DMS153 (cell line): ENCODE data around the gene CASP10.
"Not testable (repeated sequence)": the region's sequence is repeated elsewhere in the genome, so short reads cannot be mapped to it uniquely, and the experiment has no call there.

ENCODE experiments used
- DNase-seq: peaks from one replicate; lab custom pipeline; 2025; lab: John Stamatoyannopoulos, UW

The CASP10 gene, protein sequence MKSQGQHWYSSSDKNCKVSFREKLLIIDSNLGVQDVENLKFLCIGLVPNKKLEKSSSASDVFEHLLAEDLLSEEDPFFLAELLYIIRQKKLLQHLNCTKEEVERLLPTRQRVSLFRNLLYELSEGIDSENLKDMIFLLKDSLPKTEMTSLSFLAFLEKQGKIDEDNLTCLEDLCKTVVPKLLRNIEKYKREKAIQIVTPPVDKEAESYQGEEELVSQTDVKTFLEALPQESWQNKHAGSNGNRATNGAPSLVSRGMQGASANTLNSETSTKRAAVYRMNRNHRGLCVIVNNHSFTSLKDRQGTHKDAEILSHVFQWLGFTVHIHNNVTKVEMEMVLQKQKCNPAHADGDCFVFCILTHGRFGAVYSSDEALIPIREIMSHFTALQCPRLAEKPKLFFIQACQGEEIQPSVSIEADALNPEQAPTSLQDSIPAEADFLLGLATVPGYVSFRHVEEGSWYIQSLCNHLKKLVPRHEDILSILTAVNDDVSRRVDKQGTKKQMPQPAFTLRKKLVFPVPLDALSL

DNA sequence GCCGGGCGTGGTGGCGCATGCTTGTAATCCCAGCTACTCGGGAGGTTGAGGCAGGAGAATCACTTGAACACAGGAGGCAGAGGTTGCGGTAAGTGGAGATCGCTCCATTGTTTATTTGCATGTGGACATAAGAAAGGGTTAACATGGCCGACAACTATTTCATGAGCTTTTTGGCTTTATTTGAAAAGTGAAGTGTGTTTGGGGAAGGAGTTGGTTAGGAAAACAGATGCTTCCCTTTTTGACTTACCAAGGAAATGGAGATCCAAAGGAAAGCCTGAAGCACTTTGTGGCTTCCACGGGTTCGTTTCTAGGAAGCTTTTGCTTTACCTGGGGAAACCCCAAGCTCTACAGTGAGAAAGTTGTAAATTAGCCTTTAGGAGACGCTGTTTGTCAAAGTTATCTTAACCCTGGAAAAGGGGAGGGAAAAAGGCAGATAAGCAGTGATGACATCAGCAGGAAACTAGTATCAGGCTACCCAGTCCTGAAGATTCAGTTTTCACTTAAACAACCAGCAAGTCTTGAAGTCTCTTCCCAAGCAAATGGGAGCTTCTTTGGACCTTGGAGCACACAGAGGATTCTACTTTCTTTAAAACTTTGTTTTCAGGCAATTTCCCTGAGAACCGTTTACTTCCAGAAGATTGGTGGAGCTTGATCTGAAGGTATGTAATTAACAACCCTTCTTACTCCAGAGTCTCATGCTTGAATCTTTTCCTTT lies at the start of gene CASP10:
CASP10 (plus strand) TSS at position 492 of the 715 bp plus-strand sequence. CDS start 2,637 bp downstream, outside the sequence.
- DNase-seq = no peak

DNA sequence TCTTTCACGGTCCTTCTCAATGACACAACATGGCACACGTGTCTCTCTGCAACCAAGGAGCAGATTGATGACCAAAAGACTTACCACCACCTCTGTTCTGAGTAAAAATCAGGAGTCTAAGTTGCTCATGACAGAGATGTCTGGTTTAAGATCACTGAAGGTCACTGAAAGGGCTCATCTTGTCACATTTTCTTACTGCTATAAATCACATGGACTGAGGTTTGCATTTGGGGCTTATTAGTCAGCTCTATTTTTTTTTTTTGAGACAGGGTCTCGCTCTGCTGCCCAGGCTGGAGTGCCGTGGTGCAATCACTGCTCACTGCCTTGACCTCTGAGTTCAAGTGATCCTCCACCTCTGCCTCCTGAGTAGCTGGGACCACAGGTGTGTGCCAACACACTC lies 47.6 kb upstream of the CASP10 start:
- DNase-seq = no peak

- no peak for DNase-seq
Observed at GRCh38 chr2:201136889-201137321, 46.0 kb upstream of the CASP10 start.

DNA sequence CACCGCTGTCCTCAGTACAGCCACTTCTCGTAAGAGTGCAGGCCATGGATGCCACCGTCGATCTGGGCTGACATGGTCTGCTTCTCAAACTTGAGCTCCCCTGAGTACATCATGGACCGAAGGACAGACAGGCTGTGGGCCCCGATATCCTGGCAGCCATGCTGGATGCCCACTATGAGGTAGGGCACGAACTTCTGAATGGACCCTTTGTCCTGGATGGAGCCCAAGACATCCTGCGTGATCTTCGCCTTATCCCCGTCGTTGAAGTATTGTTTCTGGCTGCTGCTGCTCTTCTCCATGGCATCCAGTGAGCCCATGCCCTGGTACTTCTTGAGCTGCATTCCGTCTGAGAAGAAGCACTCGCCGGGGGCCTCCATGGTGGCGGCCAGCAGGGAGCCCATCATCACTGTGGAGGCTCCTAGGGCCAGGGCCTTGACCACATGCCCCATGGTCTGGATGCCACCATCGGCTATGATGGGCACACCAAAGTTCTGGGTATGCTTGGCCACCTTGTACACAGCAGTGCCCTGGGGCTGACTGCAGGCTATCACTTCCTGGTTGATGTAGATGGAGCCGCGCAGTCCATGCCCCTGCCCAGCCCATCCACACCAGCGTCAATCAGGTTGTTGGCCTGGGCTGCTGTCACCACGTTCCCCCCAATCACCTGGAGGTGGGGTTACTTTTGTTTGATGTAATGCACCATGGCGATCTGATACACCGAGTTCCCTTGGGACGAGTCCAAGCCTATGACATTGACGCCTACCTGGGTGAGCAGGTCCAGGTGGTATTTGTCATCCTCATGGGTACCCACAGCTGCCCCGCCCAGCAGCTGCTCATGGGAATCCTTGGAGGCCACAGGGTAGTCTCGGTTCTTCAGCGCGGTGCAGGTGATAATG lies 45.2 kb upstream of the CASP10 start:
- no peak for DNase-seq

- DNase-seq = no peak
Observed at GRCh38 chr2:201138401-201138970, 44.5 kb upstream of the CASP10 start.

- DNase-seq = not testable (repeated sequence)
Observed at GRCh38 chr2:201138986-201139781, 43.8 kb upstream of the CASP10 start.

DNA sequence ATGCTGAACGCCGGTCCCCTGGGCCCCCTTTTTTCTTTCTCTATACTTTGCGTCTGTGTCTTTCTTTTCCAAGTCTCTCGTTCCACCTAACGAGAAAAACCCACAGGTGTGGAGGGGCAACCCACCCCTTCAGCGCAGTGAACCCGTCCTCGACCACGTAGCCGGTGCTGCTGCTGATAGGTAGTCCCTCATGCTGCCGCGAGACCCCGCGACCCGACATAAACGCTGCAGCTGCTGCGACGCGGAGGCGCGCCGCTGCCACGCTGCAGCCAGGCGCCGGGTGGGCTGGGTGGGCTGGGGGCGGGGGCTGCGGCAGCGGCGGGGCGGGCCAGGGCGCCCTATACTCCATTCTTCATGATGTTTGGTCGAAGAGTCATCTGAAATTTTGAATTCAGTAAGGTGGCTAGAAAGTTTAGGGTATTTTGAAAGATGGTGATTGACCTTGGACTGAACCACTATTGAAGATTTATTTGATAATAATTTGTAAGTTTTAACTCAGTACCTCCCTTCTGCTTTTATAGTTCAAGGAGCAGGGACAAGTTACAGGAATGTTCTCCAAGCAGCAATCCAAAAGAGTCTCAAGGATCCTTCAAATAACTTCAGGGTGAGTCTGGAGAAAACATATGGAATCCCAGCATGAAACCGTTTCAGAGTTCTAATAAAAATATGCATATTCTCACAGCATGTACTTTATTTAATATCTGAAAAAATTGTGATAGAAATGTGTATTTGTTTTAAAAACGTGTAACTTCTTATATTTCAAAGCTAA lies 42.9 kb upstream of the CASP10 start:
- DNase-seq = no peak

- DNase-seq = no peak
Observed at GRCh38 chr2:201144101-201145051, 38.6 kb upstream of the CASP10 start.

GRCh38 chr2:201148434-201148990 lies 34.4 kb upstream of the CASP10 start:
- DNase-seq = no peak

GRCh38 chr2:201149064-201149820 lies 33.7 kb upstream of the CASP10 start:
- no peak for DNase-seq

DNA sequence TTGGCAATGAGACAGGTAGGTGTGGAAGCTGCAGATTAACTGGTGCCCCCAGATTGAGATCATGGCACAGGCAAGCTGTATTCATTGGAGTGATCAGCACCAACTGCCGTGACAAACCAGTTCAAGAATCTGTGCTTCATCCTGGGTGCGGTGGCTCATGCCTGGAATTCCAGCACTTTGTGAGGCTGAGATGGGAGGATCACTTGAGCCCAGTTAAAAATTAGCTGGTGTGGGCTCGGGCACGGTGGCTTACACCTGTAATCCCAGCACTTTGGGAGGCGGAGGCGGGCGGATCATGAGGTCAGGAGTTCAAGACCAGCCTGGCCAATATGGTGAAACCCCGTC lies 33.1 kb upstream of the CASP10 start:
- DNase-seq = not testable (repeated sequence)

DNA sequence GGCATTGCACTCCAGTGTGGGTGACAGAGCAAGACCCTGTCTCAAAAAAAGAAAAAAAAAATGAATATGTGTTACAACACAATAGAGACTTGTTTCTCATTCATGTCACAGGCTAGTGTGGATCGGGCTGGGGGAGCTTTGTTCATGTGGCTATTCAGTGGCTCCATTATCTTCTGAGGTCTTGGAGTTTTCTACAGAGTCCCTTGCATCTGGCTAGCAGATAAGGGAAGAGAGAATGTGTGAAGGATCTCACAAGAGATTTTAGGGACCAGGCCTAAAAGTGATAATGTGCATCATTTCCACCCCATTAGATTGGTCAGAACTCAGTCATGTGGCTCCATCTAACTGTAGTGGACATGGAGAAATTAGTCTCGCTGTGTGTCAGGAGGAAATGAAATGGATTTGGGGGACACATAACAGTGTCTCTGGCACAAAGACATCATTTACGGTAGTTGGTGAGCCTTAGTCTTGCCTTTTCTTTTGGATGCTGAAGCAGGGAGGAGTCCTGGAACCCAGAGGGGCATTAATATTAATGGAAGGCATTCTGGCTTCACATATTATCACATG lies 32.4 kb upstream of the CASP10 start:
- DNase-seq = no peak

DNA sequence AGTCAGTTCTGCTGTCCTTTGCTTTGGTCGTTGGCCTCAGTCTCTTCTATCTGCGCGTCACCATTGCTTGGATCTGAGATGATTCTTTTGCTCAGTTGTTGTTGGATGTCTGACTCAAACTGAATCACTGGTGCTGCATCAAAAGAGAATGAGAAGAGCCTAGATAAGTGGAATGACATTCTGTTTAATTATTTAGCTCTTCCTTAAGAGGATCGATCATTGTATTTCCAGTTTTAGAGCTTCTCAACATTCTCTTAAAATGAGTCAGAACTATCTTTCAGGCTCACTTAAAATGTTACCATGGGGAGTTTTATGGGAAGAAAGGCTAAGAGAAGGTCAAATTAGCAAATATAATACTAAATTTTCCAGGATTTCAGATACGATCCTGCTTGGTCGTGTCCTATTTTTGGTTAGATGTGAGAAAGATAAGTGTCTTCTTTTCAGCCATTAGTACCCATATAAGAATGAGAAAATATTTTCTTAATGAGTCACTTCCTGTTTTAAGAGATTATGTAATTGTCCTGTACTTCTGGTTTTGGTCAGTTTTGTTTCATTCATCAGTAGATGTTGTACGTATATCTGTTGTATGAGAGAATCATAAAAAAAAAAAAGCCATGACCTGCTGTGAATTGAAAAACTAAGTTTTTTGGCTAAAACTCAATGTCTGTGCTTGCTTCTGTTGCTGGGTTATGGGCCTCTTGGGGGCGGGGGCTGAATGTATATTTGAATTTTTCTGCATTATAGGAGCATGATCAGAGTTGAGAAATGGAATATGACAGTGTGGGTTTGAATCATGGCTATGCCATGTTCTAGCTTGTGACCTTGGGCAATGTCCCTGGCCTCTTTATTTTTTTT lies 31.6 kb upstream of the CASP10 start:
- DNase-seq = no peak

GRCh38 chr2:201152517-201152916 lies 30.4 kb upstream of the CASP10 start:
- DNase-seq = no peak

DNA sequence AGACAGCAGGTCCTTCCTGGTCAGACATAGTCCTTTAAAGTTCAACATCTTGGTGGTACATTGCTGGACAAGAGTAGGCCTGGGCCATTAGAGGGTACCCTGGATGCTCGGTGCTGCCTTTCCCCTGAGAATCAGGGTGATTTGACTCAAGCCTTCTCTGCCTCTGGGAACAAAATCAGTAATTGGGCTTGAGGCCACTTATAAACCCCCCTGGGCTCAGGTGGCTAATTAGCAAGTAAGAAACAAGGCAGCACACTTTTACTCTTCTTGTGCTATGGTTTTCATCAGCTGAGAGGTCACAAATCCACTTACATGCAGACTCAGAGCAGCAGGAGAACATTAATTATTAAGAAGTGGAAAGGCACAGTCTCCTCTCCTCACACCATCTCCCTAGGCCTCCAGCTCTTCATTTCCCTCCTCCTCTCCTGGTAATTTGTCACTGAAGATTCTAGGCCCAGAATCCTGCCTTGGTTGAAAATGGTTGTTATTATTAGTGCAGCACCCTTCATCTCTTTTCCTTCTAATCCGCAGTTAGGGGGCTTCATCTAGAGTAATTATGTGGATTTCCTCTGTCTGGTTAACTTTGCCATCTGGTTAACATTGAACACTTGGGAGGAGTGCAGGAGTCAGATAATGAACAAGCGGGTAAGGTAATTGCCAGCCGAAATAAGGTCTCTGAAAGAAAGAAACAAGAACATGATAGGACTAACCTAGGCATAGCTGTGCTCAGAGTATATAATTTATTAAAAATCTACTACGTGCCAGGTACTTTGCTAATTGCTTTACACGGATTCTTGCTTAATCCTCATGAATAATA lies 29.7 kb upstream of the CASP10 start:
- DNase-seq = no peak
